Right atrium auricular region (tissue), 2 donors: ENCODE results near the gene SH2D7. TPM values are rescaled to one million over a fixed set of nuclear protein-coding genes. Genes with fewer than 3 reads are reported as not detected.

ENCODE experiments used
- DNase-seq: peaks from one replicate; pipeline ENCODE4 v3.0.0-alpha.2; 2019; ENCODE audit warnings: low spot score
- H3K27ac ChIP-seq, 2 donors: fragments of 200-600 bp; sonication (generic); 1 replicate in 1 of 2; 2 replicates in 1 of 2; pipeline ENCODE4 v1.5.1; 2016 to 2019
- H3K27me3 ChIP-seq, 2 donors: fragments of 200-600 bp; sonication (generic); one replicate each; pipeline versions ENCODE4 v1.5.1 to v1.6.0; 2017 to 2019
- H3K36me3 ChIP-seq: fragments of 200-600 bp; sonication (generic); one replicate; pipeline ENCODE4 v1.5.1; 2016
- H3K4me1 ChIP-seq, 2 donors: fragments of 200-600 bp; sonication (generic); one replicate each; pipeline versions ENCODE4 v1.5.1 to v1.6.0; 2017 to 2019
- H3K4me3 ChIP-seq, 2 donors: fragments of 200-600 bp; sonication (generic); 1 replicate in 1 of 2; 2 replicates in 1 of 2; pipeline ENCODE4 v1.5.1; 2017 to 2019; ENCODE audit warnings: mild to moderate bottlenecking in 1 of 2, moderate library complexity in 1 of 2
- H3K9me3 ChIP-seq, 2 donors: fragments of 200-600 bp; sonication (generic); one replicate each; pipeline ENCODE4 v1.5.1; 2019
- total RNA-seq, 2 donors: library from RNA; depleted of rRNA; stranded (reverse); fragments of >200 nt; gene quantifications; one replicate each; pipeline ENCODE4 v1.1.0, GENCODE V29; 2016
- TF ChIP-seq, protein P1 (sequence below), 2 donors: fragments of 200-600 bp; sonication (generic); IDR thresholded peaks; one replicate each; pipeline ENCODE4 v1.5.1; 2019; ENCODE audit warnings: antibody characterized with exemption in 2 of 2

Gene SH2D7
- total RNA-seq, 2 donors from 2014 or later = not detected

DNA sequence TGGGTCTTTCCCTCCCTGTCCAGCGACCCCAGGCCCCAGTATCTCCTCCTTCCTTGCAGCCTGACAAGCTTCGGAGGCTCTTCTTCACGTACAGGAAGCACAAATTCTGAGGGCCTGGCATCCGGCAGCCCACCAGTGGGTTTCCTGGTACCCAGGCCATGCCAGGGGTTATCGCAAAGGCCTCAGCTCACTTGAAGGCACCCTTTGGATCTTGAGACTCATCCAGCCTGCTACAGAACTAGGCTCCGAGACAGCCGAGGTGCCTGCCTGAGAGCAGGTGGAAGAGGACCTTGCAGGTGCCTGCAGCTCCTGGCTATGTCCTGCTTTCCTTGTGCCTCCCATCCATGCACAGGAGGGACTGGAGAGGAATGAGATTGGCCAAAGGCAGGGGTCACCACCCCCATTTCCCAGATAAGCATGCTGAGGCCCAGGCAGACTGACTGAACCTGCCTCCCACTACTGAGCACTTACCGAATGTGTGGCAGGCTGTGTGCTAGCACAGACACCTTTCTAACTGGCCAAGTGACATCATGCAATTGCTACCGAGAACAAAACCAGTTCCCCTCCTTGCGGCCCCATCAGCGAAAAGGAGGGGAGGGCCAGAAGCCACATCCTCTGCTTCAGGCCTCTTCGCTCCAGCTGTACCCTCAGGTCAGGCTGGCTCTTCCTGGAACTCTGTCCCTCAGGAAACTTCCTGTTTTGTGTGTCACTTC is 11.2 kb downstream of the SH2D7 start:
- Histone ChIP-seq H3K27ac (no peak overlapping the region), H3K4me1 (peaks cover 0 to 4% of the 10 kb centered on the region in 2 donors), H3K4me3 (no peak overlapping the region), H3K36me3 (no peaks in the 10 kb centered on the region), H3K27me3 (no peaks in the 10 kb centered on the region), H3K9me3 (no peaks in the 10 kb centered on the region)
- TF ChIP-seq, protein P1, sequence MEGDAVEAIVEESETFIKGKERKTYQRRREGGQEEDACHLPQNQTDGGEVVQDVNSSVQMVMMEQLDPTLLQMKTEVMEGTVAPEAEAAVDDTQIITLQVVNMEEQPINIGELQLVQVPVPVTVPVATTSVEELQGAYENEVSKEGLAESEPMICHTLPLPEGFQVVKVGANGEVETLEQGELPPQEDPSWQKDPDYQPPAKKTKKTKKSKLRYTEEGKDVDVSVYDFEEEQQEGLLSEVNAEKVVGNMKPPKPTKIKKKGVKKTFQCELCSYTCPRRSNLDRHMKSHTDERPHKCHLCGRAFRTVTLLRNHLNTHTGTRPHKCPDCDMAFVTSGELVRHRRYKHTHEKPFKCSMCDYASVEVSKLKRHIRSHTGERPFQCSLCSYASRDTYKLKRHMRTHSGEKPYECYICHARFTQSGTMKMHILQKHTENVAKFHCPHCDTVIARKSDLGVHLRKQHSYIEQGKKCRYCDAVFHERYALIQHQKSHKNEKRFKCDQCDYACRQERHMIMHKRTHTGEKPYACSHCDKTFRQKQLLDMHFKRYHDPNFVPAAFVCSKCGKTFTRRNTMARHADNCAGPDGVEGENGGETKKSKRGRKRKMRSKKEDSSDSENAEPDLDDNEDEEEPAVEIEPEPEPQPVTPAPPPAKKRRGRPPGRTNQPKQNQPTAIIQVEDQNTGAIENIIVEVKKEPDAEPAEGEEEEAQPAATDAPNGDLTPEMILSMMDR (IDR thresholded peaks at IDR 0.05) = no peak
- no peak for DNase-seq

DNA sequence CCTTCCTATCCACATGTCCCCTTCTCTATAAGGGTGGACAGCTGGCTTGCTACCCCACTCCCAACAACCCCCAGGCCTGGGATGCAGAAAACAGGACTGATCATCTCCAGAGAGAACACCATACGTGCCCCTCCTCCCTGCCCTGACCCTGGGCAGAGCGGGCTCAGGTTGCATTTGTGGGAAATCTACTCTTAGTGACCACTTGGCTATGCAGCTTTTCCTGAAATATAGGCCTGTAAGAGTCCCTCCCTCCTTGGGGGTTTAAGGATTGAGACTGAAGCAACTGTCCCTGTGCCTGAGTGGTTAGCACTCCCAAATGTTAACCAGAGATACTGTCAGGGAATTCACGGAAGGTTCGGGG is 11.7 kb downstream of the SH2D7 start:
- no peak for DNase-seq
- Histone ChIP-seq H3K4me3 (no peak overlapping the region), H3K36me3 (no peaks in the 10 kb centered on the region), H3K27me3 (no peaks in the 10 kb centered on the region), H3K27ac (no peak overlapping the region), H3K4me1 (peaks cover 0 to 4% of the 10 kb centered on the region in 2 donors), H3K9me3 (no peaks in the 10 kb centered on the region)
- TF ChIP-seq, protein P1 (IDR thresholded peaks at IDR 0.05) = no peak

DNA sequence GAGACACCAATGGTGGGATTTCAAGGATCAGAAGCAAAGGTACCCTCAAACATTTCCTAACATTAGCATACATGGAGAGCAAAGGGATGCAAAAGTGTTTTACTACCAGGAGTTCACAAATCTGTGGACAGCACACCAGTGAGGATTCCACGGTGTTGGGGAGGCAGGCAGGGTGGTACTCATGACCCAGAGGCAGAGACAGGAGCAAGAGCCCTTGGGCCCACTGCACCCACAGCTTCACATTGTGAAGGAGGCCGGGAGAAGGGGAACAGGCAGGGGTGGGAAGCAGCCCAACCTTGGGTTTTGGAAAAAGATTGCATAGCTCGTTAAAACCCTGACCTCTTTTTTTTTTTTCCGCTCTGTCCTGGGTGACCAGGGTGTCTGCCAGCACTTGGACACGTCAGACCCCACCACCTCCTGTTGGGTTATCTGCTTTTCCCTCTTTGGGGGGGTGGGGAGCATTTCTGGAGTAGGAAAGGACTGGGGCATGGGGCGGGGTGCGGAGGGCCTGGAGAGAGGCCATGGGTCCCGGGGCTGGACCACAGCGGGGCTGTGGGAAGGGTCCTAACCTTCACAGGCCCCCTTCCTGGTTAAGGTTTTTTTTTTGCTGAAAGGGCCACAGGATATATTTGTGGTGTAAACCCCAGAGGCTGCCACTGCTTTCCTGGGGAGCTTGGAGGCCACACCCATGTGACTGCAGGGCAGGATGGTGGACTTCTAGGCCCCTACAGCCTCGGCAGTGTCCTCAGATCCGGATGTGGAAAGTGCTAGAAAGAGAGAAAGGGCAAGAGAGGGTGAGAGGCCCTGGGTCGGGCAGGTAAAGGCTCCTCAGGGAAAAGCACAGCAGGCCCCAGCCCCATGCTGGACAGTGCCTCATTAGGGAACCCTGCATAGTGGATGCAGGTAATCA is 12.5 kb downstream of the SH2D7 start:
- no peaks in the 10 kb centered on the region for H3K9me3 ChIP-seq
- no peaks in the 10 kb centered on the region for H3K36me3 ChIP-seq
- no peak overlapping the region for H3K4me3 ChIP-seq
- H3K27ac ChIP-seq = no peak overlapping the region
- H3K4me1 ChIP-seq = peaks cover 0 to 4% of the 10 kb centered on the region in 2 donors
- TF ChIP-seq, protein P1 (IDR thresholded peaks at IDR 0.05) = no peak
- H3K27me3 ChIP-seq = no peaks in the 10 kb centered on the region
- no peak for DNase-seq

DNA sequence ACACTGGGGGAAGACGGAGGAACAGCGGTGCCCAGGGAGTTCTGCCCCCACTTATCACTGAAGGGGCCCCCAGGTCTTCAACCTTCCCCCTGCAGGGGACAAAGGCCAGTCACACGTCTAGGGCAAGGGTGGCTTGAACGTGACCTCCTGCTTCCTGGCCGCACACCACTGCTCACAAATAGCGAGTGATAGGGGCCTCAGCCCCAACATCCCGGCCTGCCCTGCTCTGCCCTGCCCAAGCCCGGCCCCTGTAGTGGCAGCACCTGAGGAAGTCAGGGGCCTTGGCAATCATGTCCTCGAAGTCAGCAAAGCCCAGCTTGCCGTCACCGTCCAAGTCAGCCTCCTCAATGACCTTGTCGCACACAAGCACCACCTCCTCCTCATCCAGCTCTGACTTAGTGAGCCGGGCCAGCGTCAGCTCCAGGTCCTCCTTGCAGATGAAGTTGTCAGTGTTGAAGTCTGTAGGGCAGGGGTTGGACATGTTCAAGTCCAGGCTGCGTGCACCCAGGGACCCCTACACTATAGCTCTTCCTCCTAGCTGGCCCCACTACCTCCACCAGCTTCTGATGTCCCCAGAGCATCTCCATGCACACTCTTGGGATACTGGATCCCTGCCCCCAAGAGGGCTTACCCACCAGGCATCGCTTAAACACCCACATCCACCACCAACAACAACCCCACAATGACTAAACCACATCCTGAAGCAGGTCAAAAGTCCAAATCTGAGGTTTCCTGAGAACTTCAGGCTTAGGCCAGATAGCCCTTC is 13.3 kb downstream of the SH2D7 start:
- H3K36me3 ChIP-seq = no peaks in the 10 kb centered on the region
- no peaks in the 10 kb centered on the region for H3K9me3 ChIP-seq
- no peak for DNase-seq
- no peak overlapping the region for H3K27ac ChIP-seq
- H3K27me3 ChIP-seq = no peaks in the 10 kb centered on the region
- TF ChIP-seq, protein P1 (IDR thresholded peaks at IDR 0.05) = no peak
- peaks cover 0 to 4% of the 10 kb centered on the region in 2 donors for H3K4me1 ChIP-seq
- no peak overlapping the region for H3K4me3 ChIP-seq

DNA sequence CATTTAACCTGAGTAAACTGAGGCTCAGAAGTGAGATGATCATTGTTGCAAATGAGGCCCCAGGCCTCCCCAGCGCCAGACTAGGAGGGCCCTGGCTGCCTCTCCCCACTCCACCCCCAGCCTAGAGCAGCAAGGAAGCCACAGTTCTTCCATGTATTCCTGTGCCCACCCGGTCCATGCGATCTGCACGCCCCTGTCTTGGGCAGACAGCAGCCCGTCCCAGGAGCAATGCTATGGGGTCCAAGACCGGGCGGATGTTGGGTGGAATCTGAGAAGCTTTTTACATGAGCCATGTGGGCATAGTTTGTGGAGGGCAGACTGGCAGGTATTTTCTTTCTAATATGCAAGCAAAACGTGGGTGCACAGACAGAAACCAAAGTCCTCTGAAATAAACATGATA is 15.1 kb downstream of the SH2D7 start:
- H3K36me3 ChIP-seq = no peaks in the 10 kb centered on the region
- TF ChIP-seq, protein P1 (IDR thresholded peaks at IDR 0.05) = no peak

More for the DNA sequence above, 15.1 kb downstream of the SH2D7 start:
- Histone ChIP-seq H3K4me1 (peaks cover 0 to 4% of the 10 kb centered on the region in 2 donors), H3K27me3 (no peaks in the 10 kb centered on the region), H3K4me3 (no peak overlapping the region), H3K27ac (no peak overlapping the region), H3K9me3 (no peaks in the 10 kb centered on the region)
- DNase-seq = no peak
